ENCODE measurements around the gene USH2A.

USH2A gene

GRCh38 chr1:216410026-216410425 is 13.2 kb downstream of the USH2A start:
- no peak for TF ChIP-seq CTCF (conservative IDR thresholded peaks at IDR 0.05; ENCODE audit: low read length)
- no peak for DNase-seq (ENCODE audit: low read depth)
- no peak overlapping the region for H3K4me3 ChIP-seq (ENCODE audit: low read length)

GRCh38 chr1:216390956-216391355 is 32.3 kb downstream of the USH2A start:
- H3K4me3 ChIP-seq (ENCODE audit: low read length) = no peak overlapping the region
- DNase-seq (ENCODE audit: low read depth) = no peak
- TF ChIP-seq CTCF (conservative IDR thresholded peaks at IDR 0.05; ENCODE audit: low read length) = no peak

DNA sequence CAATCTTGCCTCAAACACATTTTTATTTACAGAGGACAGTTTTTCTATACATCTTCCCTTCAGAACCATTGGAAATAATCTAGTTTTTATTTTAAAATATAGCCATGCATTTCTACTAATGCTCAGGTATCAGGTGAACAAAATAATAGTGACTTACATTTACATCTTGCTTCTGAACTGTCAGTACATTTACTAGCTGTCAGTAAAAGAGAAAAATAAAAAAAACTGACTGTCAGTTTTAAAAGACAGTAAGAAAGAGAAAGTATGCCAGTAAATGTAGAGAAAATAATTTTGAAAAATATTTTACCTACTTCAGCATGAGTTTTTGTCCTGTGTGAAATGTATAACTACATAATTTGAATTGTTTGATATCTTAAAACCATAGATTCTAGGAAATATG is 33.5 kb downstream of the USH2A start:
- no peak for DNase-seq (ENCODE audit: low read depth)
- TF ChIP-seq CTCF (conservative IDR thresholded peaks at IDR 0.05; ENCODE audit: low read length) = no peak
- no peak overlapping the region for H3K4me3 ChIP-seq (ENCODE audit: low read length)

DNA sequence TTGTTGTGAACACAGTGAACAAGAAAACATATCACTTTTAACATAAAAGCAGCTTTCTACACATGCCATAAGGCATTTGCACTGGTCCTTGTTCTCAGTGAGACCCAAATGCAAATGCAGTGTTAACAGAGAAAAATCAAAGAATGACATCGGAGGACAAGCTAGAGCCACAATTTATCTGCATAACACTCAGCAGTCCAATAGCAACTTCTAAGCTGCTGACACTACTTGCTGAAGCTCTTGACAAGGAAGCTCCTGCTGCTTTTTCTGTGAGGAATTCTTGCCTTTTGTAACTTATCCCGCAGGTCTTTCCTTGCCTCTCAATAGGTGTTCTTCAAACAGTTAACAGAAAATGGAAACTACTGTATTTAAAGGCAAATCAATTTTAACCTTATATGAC is 34.7 kb downstream of the USH2A start:
- DNase-seq (ENCODE audit: low read depth) = no peak

DNA sequence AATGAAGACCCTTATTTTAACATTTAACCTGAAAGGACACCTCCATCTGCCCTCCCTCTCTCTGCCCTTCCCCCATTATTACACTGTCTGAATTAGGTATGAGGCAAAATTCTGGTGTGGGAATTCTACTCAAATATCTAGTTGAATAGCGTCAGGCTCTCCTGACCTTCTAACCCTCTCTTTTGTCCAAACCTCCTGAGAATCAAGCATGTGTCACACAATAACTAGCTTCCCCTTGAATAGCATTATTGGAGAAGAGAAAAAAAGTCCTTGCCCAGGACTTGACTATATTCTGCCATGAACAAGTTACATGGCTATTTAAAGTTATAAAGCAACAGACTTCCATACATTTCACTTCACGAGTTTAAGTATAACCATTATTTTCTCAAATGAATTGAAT is 35.5 kb downstream of the USH2A start:
- no peak for DNase-seq (ENCODE audit: low read depth)
- H3K4me3 ChIP-seq (ENCODE audit: low read length) = no peak overlapping the region
- TF ChIP-seq CTCF (conservative IDR thresholded peaks at IDR 0.05; ENCODE audit: low read length) = no peak

More for the DNA sequence above, 34.7 kb downstream of the USH2A start:
- TF ChIP-seq CTCF (conservative IDR thresholded peaks at IDR 0.05; ENCODE audit: low read length) = no peak
- no peak overlapping the region for H3K4me3 ChIP-seq (ENCODE audit: low read length)

DNA sequence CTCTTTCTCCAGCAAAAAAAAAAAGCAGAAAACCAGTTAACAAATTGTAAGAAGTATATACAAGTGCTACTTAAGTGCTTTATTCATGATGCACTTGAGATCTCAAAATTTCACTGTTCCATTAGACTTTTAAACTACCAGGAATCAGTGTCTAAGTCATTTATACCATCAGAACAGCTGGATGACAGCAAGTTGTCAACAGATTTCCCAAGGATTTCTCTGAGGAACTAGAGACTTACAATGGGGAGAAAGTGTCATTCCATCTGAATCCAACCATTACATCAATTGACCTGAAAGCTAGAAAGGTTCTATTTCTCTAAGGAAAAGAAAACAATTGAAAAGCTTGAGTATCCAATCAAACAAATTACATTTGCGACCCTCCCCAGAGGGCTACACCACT is 43.8 kb downstream of the USH2A start:
- H3K4me3 ChIP-seq (ENCODE audit: low read length) = no peak overlapping the region
- TF ChIP-seq CTCF (conservative IDR thresholded peaks at IDR 0.05; ENCODE audit: low read length) = no peak
- DNase-seq (ENCODE audit: low read depth) = no peak

- H3K4me3 ChIP-seq (ENCODE audit: low read length) = no peak overlapping the region
- no peak for DNase-seq (ENCODE audit: low read depth)
- no peak for TF ChIP-seq CTCF (conservative IDR thresholded peaks at IDR 0.05; ENCODE audit: low read length)
Observed at GRCh38 chr1:216368249-216368648, 55.0 kb downstream of the USH2A start.
